NCI-H2171 treated with DMSO at 0.1 percent for 48 hours (cell line): ENCODE results near the gene LRRK1.

ENCODE experiments used
- DNase-seq: peaks from one replicate; lab custom pipeline; 2025; lab: John Stamatoyannopoulos, UW

LRRK1 gene

GRCh38 chr15:100909989-100910955, 8.9 kb upstream of the LRRK1 start:
- DNase-seq: no peak

- no peak for DNase-seq
Measured at GRCh38 chr15:100911086-100911485, 8.1 kb upstream of the LRRK1 start.

GRCh38 chr15:100913961-100914360, 5.2 kb upstream of the LRRK1 start:
- DNase-seq: no peak

- no peak for DNase-seq
Measured at GRCh38 chr15:100914876-100915275, 4.3 kb upstream of the LRRK1 start.

GRCh38 chr15:100918034-100918689, 995 bp upstream of the LRRK1 start:
- DNase-seq: peak; percentile 86

- peak; percentile 33 for DNase-seq
Measured at GRCh38 chr15:100919481-100920405, 586 bp downstream of the LRRK1 start.

- no peak for DNase-seq
Measured at GRCh38 chr15:100920516-100921135, 1.5 kb downstream of the LRRK1 start.

GRCh38 chr15:100922192-100923040, 3.3 kb downstream of the LRRK1 start:
- no peak for DNase-seq

- no peak for DNase-seq
Measured at GRCh38 chr15:100923076-100923475, 3.9 kb downstream of the LRRK1 start.

GRCh38 chr15:100923902-100924301, 4.7 kb downstream of the LRRK1 start:
- no peak for DNase-seq

GRCh38 chr15:100924436-100924835, 5.3 kb downstream of the LRRK1 start:
- no peak for DNase-seq

GRCh38 chr15:100925480-100925879, 6.3 kb downstream of the LRRK1 start:
- DNase-seq: no peak

GRCh38 chr15:100926258-100926657, 7.1 kb downstream of the LRRK1 start:
- no peak for DNase-seq

- DNase-seq: no peak
Measured at GRCh38 chr15:100926971-100927756, 8.0 kb downstream of the LRRK1 start.

- no peak for DNase-seq
Measured at GRCh38 chr15:100928632-100929280, 9.6 kb downstream of the LRRK1 start.

- DNase-seq: peak; percentile 78
Measured at GRCh38 chr15:100929641-100930042, 10.5 kb downstream of the LRRK1 start.

GRCh38 chr15:100930306-100930848, 11.2 kb downstream of the LRRK1 start:
- DNase-seq: peak; percentile 39

GRCh38 chr15:100931143-100931890, 12.2 kb downstream of the LRRK1 start:
- DNase-seq: no peak
